HG03095 (cell line): ENCODE results near the gene MDC1.

Experiments
- ATAC-seq: cut with Tn5 transposase; IDR thresholded peaks from one replicate; pipeline ENCODE4 v1.9.1; 2021; ENCODE audit warnings: moderate library complexity; ENCODE audit not compliant: unreplicated experiment

MDC1 gene

GRCh38 chr6:30747902-30748769 lies 31.1 kb upstream of the MDC1 start:
- ATAC-seq: no peak

GRCh38 chr6:30747300-30747687 lies 30.2 kb upstream of the MDC1 start:
- ATAC-seq: no peak

GRCh38 chr6:30744054-30744805 lies 27.1 kb upstream of the MDC1 start, which contains the start of gene IER3:
IER3 (minus strand) TSS chr6:30744547; CDS start chr6:30744518, 29 bp downstream.
- ATAC-seq: no peak

- peak; percentile 6 for ATAC-seq
Measured at GRCh38 chr6:30743099-30744053, 26.3 kb upstream of the MDC1 start.

- ATAC-seq: peak; percentile 70
Measured at GRCh38 chr6:30742316-30743098, 25.4 kb upstream of the MDC1 start, which contains the start of gene FLOT1. FLOT1 (minus strand) TSS chr6:30742687; CDS start chr6:30742189, 498 bp downstream.

GRCh38 chr6:30741789-30742315 lies 24.8 kb upstream of the MDC1 start:
- ATAC-seq: no peak

GRCh38 chr6:30741063-30741779 lies 24.1 kb upstream of the MDC1 start:
- ATAC-seq: no peak

GRCh38 chr6:30740540-30740870 lies 23.4 kb upstream of the MDC1 start:
- ATAC-seq: no peak

- ATAC-seq: no peak
Measured at GRCh38 chr6:30738532-30738931, 21.5 kb upstream of the MDC1 start.

GRCh38 chr6:30735668-30736314 lies 18.7 kb upstream of the MDC1 start:
- no peak for ATAC-seq

- ATAC-seq: no peak
Measured at GRCh38 chr6:30732237-30732943, 15.3 kb upstream of the MDC1 start.

- ATAC-seq: no peak
Measured at GRCh38 chr6:30730601-30731435, 13.7 kb upstream of the MDC1 start.

- no peak for ATAC-seq
Measured at GRCh38 chr6:30727920-30728553, 11.0 kb upstream of the MDC1 start.

- ATAC-seq: no peak
Measured at GRCh38 chr6:30726506-30727413, 9.7 kb upstream of the MDC1 start.

GRCh38 chr6:30725713-30726505 lies 8.8 kb upstream of the MDC1 start:
- no peak for ATAC-seq
